K562 (cell line): ENCODE measurements around the gene NPPC. TPM values are rescaled to one million over a fixed set of nuclear protein-coding genes. Genes with fewer than 3 reads are reported as not detected.
A peak's percentile ranks its signal among the peaks of the same experiment; 100 is the strongest.

Experiments used
- CCNT2 ChIP-seq: IDR thresholded peaks from 2 replicates; pipeline ENCODE4 v1.6.1; 2011; ENCODE audit warnings: borderline replicate concordance, low read depth, mild to moderate bottlenecking, moderate library complexity, mixed read lengths, low read length; ENCODE audit not compliant: insufficient read length; ENCODE audit errors: extremely low read depth
- ELF2 ChIP-seq: fragments of 250-450 bp; sonication (Bioruptor Pico); IDR thresholded peaks from 2 replicates; pipeline ENCODE4 v1.5.0; 2021; ENCODE audit warnings: mild to moderate bottlenecking
- EZH2 ChIP-seq: IDR thresholded peaks from 2 replicates; pipeline ENCODE4 v1.6.1; 2012; ENCODE audit warnings: low read depth, mild to moderate bottlenecking, inconsistent platforms, low read length, borderline replicate concordance
- HNRNPLL ChIP-seq: fragments of 200-400 bp; formaldehyde crosslinking; IDR thresholded peaks from 2 replicates; pipeline ENCODE4 v1.6.1; 2017; ENCODE audit warnings: low read length, low read depth, mild to moderate bottlenecking; ENCODE audit not compliant: poor library complexity, severe bottlenecking
- SUPT5H ChIP-seq: fragments of 450-650 bp; IDR thresholded peaks from 2 replicates; pipeline ENCODE4 v1.6.1; 2016
- TAF7 ChIP-seq: fragments of 450-650 bp; IDR thresholded peaks from 2 replicates; pipeline ENCODE4 v1.6.1; 2016; ENCODE audit warnings: missing genetic modification characterization, missing compliant biosample characterization
- TRIM24 ChIP-seq, 2 experiments: fragments of 450-650 bp; IDR thresholded peaks; 2 replicates each; pipeline ENCODE4 v1.6.1; 2016
- polyA plus RNA-seq, 8 experiments: library from polyadenylated mRNA; depleted of rRNA in 4 of 8; stranded (reverse) in 5 of 8; unstranded in 3 of 8; fragments of >200 nt; fragmentation: Nextera tagmentation in 2 of 8; fragmentation: Illumina TruSeq in 1 of 8; extraction: Ambion mirVana in 2 of 8; extraction: Trizol in 1 of 8; gene quantifications; 2 replicates each; pipeline versions ENCODE4 v1.2.1 to v1.2.3, GENCODE V29; 2011 to 2014; ENCODE audit warnings: inconsistent platforms in 1 of 8, missing spikeins in 1 of 8
- total RNA-seq, 7 experiments: library from RNA; depleted of rRNA in 6 of 7; stranded (reverse); fragments of >200 nt in 6 of 7; fragmentation: Illumina TruSeq in 2 of 7; extraction: Trizol in 2 of 7; gene quantifications; 2 replicates each; pipeline versions ENCODE4 v1.2.1 to v1.2.3, GENCODE V29; 2011 to 2021; ENCODE audit warnings: low replicate concordance in 1 of 7
- TF ChIP-seq, protein P1 (sequence below): fragments of 450-650 bp; IDR thresholded peaks from 2 replicates; pipeline ENCODE4 v1.6.1; 2016; ENCODE audit warnings: mild to moderate bottlenecking, moderate library complexity
- TF ChIP-seq, protein P2 (sequence below), 2 experiments: IDR thresholded peaks; 2 replicates each; pipeline ENCODE4 v1.6.1; 2011; ENCODE audit warnings: borderline replicate concordance in 1 of 2, control low read depth in 1 of 2, low read depth in 1 of 2, low read length in 1 of 2, mild to moderate bottlenecking in 1 of 2, mixed read lengths in 1 of 2, moderate library complexity in 1 of 2; ENCODE audit not compliant: insufficient read depth in 1 of 2, insufficient read length in 1 of 2, poor library complexity in 1 of 2, severe bottlenecking in 1 of 2; ENCODE audit errors: extremely low read depth in 1 of 2
- TF ChIP-seq, protein P3 (sequence below): fragments of 250-450 bp; sonication (Bioruptor Pico); IDR thresholded peaks from 2 replicates; pipeline ENCODE4 v1.4.0; 2020; ENCODE audit warnings: mild to moderate bottlenecking

NPPC gene
- total and polyA plus RNA-seq, 9 of the 15 experiments (the other 6 are each of a cell fraction or from before 2014, with no cell fraction given) = not detected

DNA sequence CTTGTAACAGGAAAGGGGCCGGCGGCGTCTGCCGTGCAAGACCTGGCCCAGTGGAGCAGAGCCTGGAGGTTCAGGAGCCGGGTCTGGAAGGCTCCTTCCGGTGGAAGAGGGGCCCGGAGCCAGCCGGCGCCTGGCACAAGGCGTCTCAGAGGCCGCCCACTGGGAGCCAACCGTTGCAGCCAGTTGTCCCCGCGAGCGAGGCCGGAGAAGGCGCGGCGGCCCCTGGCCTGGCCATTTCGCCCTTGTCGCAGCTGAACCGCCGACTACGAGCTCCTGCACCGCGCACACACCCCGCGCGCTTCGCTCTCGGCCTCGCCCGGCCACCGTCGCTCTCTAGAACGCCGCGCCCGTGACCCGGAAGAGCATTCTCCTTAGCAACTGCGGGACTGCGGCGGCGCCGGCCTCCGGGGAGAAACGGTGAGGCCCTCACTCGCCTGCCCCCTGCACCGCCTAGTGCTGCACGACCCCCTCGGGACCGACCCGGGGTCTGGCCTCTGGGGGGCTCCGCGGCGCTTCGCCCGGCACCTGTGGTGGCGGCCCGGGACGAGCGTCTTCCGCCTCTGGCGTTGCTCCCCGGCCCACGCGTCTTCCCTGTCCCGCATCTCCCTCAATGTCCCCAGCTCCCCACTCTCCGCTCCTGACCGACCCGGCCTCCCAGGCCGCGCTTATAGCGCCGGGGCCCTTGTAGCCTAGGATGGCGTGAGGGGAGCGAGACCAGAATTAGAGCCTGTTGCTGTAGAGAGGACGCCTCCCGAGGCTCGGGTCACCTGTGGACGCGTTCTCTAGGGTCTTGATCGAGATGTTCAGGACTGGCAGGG, 35.4 kb upstream of the NPPC start, which contains the start of gene DIS3L2 (continued):
- TF ChIP-seq, protein P1, sequence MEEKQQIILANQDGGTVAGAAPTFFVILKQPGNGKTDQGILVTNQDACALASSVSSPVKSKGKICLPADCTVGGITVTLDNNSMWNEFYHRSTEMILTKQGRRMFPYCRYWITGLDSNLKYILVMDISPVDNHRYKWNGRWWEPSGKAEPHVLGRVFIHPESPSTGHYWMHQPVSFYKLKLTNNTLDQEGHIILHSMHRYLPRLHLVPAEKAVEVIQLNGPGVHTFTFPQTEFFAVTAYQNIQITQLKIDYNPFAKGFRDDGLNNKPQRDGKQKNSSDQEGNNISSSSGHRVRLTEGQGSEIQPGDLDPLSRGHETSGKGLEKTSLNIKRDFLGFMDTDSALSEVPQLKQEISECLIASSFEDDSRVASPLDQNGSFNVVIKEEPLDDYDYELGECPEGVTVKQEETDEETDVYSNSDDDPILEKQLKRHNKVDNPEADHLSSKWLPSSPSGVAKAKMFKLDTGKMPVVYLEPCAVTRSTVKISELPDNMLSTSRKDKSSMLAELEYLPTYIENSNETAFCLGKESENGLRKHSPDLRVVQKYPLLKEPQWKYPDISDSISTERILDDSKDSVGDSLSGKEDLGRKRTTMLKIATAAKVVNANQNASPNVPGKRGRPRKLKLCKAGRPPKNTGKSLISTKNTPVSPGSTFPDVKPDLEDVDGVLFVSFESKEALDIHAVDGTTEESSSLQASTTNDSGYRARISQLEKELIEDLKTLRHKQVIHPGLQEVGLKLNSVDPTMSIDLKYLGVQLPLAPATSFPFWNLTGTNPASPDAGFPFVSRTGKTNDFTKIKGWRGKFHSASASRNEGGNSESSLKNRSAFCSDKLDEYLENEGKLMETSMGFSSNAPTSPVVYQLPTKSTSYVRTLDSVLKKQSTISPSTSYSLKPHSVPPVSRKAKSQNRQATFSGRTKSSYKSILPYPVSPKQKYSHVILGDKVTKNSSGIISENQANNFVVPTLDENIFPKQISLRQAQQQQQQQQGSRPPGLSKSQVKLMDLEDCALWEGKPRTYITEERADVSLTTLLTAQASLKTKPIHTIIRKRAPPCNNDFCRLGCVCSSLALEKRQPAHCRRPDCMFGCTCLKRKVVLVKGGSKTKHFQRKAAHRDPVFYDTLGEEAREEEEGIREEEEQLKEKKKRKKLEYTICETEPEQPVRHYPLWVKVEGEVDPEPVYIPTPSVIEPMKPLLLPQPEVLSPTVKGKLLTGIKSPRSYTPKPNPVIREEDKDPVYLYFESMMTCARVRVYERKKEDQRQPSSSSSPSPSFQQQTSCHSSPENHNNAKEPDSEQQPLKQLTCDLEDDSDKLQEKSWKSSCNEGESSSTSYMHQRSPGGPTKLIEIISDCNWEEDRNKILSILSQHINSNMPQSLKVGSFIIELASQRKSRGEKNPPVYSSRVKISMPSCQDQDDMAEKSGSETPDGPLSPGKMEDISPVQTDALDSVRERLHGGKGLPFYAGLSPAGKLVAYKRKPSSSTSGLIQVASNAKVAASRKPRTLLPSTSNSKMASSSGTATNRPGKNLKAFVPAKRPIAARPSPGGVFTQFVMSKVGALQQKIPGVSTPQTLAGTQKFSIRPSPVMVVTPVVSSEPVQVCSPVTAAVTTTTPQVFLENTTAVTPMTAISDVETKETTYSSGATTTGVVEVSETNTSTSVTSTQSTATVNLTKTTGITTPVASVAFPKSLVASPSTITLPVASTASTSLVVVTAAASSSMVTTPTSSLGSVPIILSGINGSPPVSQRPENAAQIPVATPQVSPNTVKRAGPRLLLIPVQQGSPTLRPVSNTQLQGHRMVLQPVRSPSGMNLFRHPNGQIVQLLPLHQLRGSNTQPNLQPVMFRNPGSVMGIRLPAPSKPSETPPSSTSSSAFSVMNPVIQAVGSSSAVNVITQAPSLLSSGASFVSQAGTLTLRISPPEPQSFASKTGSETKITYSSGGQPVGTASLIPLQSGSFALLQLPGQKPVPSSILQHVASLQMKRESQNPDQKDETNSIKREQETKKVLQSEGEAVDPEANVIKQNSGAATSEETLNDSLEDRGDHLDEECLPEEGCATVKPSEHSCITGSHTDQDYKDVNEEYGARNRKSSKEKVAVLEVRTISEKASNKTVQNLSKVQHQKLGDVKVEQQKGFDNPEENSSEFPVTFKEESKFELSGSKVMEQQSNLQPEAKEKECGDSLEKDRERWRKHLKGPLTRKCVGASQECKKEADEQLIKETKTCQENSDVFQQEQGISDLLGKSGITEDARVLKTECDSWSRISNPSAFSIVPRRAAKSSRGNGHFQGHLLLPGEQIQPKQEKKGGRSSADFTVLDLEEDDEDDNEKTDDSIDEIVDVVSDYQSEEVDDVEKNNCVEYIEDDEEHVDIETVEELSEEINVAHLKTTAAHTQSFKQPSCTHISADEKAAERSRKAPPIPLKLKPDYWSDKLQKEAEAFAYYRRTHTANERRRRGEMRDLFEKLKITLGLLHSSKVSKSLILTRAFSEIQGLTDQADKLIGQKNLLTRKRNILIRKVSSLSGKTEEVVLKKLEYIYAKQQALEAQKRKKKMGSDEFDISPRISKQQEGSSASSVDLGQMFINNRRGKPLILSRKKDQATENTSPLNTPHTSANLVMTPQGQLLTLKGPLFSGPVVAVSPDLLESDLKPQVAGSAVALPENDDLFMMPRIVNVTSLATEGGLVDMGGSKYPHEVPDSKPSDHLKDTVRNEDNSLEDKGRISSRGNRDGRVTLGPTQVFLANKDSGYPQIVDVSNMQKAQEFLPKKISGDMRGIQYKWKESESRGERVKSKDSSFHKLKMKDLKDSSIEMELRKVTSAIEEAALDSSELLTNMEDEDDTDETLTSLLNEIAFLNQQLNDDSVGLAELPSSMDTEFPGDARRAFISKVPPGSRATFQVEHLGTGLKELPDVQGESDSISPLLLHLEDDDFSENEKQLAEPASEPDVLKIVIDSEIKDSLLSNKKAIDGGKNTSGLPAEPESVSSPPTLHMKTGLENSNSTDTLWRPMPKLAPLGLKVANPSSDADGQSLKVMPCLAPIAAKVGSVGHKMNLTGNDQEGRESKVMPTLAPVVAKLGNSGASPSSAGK = 0 out of 2 replicates have a peak, but pooled peaks have one; percentile 61
- TF ChIP-seq EZH2 (no peak), SUPT5H (peak; percentile 64), HNRNPLL (peak; percentile 73), CCNT2 (peak; percentile 63), ELF2 (peak; percentile 58), TRIM24 (IDR thresholded peaks at IDR 0.05) (no peak), TAF7 (tag) (no peak)
- TF ChIP-seq, protein P2, sequence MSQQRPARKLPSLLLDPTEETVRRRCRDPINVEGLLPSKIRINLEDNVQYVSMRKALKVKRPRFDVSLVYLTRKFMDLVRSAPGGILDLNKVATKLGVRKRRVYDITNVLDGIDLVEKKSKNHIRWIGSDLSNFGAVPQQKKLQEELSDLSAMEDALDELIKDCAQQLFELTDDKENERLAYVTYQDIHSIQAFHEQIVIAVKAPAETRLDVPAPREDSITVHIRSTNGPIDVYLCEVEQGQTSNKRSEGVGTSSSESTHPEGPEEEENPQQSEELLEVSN (IDR thresholded peaks at IDR 0.05; ENCODE audit: borderline replicate concordance in 1 of 2, extremely low read depth in 1 of 2, insufficient read depth in 1 of 2, insufficient read length in 1 of 2, low read depth in 1 of 2, low read length in 1 of 2, poor library complexity in 1 of 2, severe bottlenecking in 1 of 2) = peak; percentile 48 to 82
- TF ChIP-seq, protein P3, sequence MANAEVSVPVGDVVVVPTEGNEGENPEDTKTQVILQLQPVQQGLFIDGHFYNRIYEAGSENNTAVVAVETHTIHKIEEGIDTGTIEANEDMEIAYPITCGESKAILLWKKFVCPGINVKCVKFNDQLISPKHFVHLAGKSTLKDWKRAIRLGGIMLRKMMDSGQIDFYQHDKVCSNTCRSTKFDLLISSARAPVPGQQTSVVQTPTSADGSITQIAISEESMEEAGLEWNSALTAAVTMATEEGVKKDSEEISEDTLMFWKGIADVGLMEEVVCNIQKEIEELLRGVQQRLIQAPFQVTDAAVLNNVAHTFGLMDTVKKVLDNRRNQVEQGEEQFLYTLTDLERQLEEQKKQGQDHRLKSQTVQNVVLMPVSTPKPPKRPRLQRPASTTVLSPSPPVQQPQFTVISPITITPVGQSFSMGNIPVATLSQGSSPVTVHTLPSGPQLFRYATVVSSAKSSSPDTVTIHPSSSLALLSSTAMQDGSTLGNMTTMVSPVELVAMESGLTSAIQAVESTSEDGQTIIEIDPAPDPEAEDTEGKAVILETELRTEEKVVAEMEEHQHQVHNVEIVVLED (CRISPR knock-in tag) = peak; percentile 50
